Liver (tissue), 3 donors: Measurements from ENCODE around the gene DGKD.

ENCODE experiments used
- CTCF ChIP-seq: fragments of 150-350 bp; IDR thresholded peaks from 2 replicates; pipeline ENCODE4 v1.5.1; 2017; ENCODE audit warnings: improper control_type of control experiment, low read depth, low read length; ENCODE audit not compliant: missing input control
- EGR1 ChIP-seq, 2 donors: IDR thresholded peaks; 2 replicates each; pipeline ENCODE4 v1.6.1; 2016 to 2018; ENCODE audit warnings: antibody characterized with exemption in 2 of 2, low read depth in 2 of 2
- SP1 ChIP-seq: IDR thresholded peaks from 2 replicates; pipeline ENCODE4 v1.6.1; 2018; ENCODE audit warnings: antibody characterized with exemption, mild to moderate bottlenecking
- TF ChIP-seq, protein P1 (sequence below): IDR thresholded peaks from 2 replicates; pipeline ENCODE4 v1.6.1; 2016; ENCODE audit warnings: antibody characterized with exemption, mild to moderate bottlenecking
- TF ChIP-seq, protein P2 (sequence below): IDR thresholded peaks from 2 replicates; pipeline ENCODE4 v1.6.1; 2016; ENCODE audit warnings: antibody characterized with exemption
- donor health status: healthy.
- donor health status: healthy.

DNA sequence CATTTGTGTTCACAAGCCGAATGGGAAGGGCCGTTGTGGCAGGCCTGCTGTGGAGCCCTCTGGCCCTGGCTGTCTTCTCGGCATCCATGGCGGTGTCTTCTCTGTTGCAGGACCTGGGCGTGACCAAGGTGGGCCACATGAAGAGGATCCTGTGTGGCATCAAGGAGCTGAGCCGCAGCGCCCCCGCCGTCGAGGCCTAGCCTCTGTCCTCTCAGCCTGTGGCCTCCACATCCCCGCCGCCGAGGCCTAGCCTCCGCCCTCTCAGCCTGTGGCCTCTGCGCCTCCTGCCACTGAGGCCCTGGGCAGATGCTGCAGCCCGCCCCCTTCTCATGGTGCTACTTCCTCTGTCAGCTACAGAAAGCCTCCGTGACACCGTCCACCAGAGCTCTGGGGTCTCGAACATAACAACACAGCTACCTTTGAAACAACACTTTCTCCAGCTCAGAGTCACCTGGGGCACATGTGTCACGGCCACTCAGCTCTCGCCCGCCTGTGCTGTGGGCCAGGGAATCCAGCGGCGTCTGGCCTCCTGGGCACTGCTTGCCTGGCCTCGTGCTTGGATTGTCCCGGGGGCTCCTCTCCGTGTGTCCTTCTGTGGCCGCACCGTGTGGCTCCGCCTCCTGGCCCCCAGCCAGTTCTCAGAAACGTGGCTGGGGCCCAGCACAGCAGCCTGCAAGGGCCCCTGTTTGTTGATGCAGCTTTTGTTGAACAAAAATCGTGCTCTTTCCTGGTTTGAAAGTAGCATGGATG lies 115.1 kb downstream of the DGKD start:
- no peak for TF ChIP-seq SP1
- no peak for TF ChIP-seq CTCF
- TF ChIP-seq EGR1 (IDR thresholded peaks at IDR 0.05; ENCODE audit: low read depth in 2 of 2) = no peak
- TF ChIP-seq, protein P1, sequence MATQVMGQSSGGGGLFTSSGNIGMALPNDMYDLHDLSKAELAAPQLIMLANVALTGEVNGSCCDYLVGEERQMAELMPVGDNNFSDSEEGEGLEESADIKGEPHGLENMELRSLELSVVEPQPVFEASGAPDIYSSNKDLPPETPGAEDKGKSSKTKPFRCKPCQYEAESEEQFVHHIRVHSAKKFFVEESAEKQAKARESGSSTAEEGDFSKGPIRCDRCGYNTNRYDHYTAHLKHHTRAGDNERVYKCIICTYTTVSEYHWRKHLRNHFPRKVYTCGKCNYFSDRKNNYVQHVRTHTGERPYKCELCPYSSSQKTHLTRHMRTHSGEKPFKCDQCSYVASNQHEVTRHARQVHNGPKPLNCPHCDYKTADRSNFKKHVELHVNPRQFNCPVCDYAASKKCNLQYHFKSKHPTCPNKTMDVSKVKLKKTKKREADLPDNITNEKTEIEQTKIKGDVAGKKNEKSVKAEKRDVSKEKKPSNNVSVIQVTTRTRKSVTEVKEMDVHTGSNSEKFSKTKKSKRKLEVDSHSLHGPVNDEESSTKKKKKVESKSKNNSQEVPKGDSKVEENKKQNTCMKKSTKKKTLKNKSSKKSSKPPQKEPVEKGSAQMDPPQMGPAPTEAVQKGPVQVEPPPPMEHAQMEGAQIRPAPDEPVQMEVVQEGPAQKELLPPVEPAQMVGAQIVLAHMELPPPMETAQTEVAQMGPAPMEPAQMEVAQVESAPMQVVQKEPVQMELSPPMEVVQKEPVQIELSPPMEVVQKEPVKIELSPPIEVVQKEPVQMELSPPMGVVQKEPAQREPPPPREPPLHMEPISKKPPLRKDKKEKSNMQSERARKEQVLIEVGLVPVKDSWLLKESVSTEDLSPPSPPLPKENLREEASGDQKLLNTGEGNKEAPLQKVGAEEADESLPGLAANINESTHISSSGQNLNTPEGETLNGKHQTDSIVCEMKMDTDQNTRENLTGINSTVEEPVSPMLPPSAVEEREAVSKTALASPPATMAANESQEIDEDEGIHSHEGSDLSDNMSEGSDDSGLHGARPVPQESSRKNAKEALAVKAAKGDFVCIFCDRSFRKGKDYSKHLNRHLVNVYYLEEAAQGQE = no peak
- TF ChIP-seq, protein P2, sequence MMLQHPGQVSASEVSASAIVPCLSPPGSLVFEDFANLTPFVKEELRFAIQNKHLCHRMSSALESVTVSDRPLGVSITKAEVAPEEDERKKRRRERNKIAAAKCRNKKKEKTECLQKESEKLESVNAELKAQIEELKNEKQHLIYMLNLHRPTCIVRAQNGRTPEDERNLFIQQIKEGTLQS = no peak
